SK-N-DZ (cell line): Measurements from ENCODE around the gene SLC44A1.

Experiments
- DNase-seq: peaks from one replicate; pipeline ENCODE4 v3.0.0-alpha.2; 2015; ENCODE audit warnings: low spot score

SLC44A1 gene

GRCh38 chr9:105333076-105333475, 88.6 kb downstream of the SLC44A1 start:
- no peak for DNase-seq

DNA sequence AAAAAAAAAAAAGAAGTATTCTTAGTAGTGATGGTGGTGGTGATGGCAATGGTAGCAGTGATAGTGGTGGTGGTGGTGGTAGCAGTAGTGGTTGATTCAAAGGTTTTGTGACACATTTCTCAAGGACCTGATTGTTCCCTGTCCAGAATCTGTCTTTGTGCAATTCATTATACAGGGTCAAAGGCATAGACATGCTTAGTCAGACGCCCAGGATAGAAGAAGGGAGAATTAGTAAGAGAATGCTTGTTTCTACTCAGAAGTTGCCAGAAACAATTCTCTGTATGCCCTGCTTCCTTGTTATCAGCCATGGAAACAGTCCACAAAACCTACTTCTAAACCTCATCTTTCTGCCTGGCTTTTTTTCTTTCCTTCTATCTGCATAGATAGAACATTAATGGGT, 89.4 kb downstream of the SLC44A1 start:
- no peak for DNase-seq

- DNase-seq = no peak
Measured at GRCh38 chr9:105338308-105338707, 93.9 kb downstream of the SLC44A1 start.

GRCh38 chr9:105339849-105340248, 95.4 kb downstream of the SLC44A1 start:
- DNase-seq = no peak

GRCh38 chr9:105341434-105342146, 97.1 kb downstream of the SLC44A1 start:
- no peak for DNase-seq

GRCh38 chr9:105342147-105342505, 97.7 kb downstream of the SLC44A1 start:
- DNase-seq = no peak

DNA sequence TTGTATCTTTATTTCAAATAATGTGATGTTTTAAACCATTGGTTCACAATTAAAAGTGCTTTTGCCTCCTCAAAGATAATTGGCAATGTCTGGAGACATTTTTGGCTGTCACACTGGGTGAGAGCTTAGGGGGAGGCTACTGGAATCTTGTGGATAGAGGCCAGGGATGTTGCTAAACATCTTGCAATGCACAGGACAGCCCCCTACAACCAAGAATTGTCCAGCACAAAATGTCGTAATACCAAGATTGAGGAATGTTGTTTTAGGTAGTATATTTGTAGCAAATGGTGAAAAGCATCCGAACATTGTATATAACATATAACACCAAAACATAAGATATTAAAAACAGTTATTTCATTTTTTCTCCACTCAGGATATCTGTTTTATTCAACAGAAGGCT, 99.8 kb downstream of the SLC44A1 start:
- DNase-seq = no peak

- no peak for DNase-seq
Measured at GRCh38 chr9:105345626-105346025, 101.2 kb downstream of the SLC44A1 start.

- DNase-seq = no peak
Measured at GRCh38 chr9:105346273-105346672, 101.8 kb downstream of the SLC44A1 start.

DNA sequence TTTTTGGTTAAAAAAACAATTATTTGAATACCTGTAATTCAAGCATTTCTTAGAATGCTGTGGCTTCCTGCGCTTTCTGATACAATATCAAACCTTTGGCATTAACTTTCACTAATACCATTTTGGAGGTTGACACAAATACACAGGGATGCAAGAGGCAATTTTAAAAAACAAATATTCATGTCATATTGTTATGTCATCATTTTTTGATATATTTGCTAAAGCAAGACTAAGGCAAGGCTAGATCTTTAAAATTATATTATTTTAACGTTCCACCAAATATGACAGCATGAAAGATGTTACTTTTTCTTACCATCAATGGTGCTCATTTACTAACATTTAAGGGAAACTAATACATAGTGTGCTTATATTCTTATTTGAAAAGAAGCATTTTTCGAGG, 110.0 kb downstream of the SLC44A1 start:
- DNase-seq = no peak

DNA sequence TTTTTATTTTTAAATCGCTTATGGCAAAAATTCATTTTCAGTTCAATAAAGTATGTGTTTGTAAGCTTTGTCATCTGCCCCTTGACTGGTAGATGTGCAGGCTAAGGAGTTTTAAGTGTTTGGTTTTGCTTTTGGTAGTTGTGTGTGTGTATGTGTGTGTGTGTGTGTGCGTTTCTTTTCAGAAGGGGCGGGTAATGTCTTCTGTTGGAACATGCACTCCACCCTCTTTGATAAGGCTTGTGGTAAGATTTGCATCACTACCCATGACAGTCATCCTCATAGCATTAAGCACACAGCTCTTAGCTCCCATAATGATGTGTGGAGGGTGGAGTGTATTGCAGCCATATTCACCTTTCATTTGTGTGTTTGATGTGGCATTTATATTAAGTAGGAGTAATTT, 111.3 kb downstream of the SLC44A1 start:
- DNase-seq = no peak

GRCh38 chr9:105357937-105358336, 113.5 kb downstream of the SLC44A1 start:
- no peak for DNase-seq

DNA sequence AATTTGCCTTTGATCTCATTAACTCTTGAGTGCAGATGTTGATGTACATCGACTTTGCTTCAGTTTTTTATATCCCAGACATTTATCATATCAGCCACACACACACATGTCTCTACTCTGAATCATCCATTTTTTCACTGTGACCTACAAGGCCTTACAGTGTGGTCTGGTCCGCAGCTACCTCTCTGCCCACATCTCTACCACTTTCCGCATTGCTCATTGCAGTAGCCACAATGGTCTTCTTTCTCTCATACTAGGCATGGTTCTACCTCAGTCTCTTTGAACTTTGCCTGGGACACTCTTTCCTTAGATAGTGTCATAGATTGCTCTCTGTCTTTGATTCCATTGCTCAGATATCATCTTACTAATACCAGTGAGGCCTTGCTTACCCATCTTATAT, 115.4 kb downstream of the SLC44A1 start:
- no peak for DNase-seq

DNA sequence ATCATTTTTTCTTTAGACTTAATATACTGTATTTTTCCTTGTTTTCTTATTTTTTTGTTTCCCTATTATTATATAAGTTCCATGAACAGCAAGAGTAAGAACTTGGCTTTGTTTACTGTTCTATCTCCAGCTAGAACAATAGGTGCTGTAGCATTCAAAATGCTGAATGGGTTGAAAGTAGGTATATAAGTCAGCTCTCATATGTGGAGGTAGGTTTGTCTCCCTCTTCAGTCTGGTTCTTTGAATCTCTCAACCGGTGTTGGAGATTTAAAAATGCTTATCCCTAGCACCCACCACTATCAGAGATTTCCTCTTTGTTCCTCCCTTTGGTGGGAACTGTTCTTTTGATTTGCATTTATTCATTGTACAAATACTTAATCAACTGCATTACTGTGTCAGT, 115.9 kb downstream of the SLC44A1 start:
- no peak for DNase-seq

DNA sequence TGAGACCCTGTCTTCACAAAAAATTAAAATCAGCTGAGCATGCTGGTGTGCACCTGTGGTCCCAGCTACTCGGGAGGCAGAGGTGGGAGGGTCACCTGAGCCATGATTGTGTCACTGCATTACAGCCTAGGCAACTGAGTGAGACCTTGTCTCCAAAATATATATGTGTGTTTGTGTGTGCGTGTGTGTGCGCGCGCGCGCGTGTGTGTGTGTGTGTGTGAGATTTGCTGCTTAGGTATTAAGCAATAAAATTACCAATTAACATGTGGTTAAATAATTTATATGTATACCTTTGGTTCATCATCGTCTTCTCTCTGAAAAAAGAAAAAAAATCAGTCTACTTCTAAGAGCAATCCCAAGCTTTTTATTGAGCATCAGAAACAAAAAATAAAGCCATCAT, 117.4 kb downstream of the SLC44A1 start:
- DNase-seq = no peak

- DNase-seq = no peak
Measured at GRCh38 chr9:105362470-105362869, 118.0 kb downstream of the SLC44A1 start.

- DNase-seq = no peak
Measured at GRCh38 chr9:105363837-105364236, 119.4 kb downstream of the SLC44A1 start.

GRCh38 chr9:105369911-105370310, 125.5 kb downstream of the SLC44A1 start:
- no peak for DNase-seq

DNA sequence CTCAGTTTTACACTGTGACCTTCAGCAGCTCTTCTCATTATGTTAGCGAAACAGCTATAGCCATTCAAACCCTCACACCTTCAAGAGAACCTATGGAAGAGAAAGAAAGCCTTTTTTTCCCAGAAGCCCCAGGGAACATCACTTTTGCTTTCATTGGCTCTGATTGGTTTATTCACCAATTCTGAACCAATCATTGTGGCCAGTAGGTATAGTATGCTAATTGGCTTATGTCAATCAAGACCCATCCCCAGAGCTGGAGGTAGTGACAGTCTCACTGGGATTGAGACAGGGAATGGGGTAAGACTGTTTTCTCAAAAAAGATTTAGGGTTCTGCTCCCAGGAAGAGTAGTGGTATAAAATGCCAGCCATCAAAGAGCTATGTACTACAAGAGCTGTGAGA, 129.3 kb downstream of the SLC44A1 start:
- no peak for DNase-seq

GRCh38 chr9:105375323-105375722, 130.9 kb downstream of the SLC44A1 start:
- DNase-seq = no peak

- DNase-seq = no peak
Measured at GRCh38 chr9:105376893-105377292, 132.4 kb downstream of the SLC44A1 start.

DNA sequence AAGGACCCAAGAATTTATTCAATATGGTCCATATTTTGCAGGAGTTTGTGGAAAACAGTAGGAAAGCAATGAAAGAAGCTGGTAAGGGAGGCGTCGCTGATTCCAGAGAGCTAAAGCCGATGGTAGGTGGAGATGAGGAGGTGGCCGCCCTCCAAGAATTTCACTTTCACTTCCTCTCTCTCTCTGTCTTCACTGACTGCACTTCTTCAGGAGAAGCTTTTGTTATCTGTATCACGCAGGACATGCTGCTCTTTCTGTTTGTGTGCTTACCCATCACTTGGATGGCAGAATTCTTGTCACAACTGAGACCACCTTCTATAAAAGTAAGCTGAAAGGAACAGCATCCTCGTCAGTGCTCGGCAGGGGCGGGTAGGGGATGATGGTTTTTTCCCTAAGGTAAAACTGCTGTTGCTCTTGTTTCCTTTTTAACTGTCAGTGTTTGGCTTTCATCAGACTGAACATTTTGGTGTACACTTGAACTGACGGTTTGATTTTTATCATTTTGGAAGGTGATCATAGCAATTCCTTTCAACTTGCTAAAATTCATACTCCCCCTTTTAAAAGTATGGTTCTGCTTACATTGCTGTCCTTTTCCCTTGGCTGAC, 141.0 kb downstream of the SLC44A1 start:
- no peak for DNase-seq

DNA sequence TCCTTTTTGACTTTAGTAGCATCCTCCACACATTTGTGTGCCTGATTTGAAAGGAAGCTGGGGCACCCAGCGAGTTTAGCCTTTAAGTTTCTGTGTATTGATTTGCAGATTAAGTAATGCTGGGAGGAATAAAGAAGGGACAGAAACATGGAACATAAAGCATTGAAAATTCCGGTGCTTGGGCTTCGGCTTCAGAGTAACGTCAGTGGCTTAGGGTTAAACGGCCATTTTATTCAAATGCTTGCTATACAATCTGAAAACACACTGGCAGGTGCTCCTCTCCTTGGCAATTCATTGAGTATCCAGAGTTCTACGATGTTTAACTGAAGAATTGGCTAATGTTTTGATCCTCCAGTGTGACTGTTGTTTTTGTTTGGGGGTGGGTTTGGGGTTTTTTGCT, 145.3 kb downstream of the SLC44A1 start:
- no peak for DNase-seq

DNA sequence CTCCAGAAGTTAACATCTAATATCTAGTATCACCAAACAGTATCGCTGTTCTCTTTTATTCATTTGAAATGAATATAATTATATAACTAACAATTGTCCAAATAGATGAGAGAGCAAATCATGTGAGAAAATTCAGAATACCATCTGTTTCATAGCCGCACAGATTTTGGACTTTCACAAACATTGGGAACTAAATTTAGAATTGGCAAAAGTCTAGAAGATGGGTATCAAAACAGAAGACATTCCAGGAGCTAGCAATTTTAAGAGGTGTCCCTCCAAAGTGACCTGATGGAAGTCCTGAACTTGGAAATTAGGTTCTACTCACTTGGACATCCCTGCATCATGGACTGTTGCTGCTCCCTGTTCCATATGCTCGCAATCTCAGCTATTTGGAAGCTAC, 146.4 kb downstream of the SLC44A1 start:
- no peak for DNase-seq
